ENCODE results near the gene RPS19. TPM values are rescaled to one million over a fixed set of nuclear protein-coding genes. Genes with fewer than 3 reads are reported as not detected.

The RPS19 gene
- total RNA-seq, 4 donors from 2014 or later = 653 to 927 (median 891) TPM

- no peak for TF ChIP-seq CTCF (IDR thresholded peaks at IDR 0.05; ENCODE audit: low read depth)
These were observed 50.4 kb downstream of the RPS19 start for GRCh38 chr19:41910240-41910991.

DNA sequence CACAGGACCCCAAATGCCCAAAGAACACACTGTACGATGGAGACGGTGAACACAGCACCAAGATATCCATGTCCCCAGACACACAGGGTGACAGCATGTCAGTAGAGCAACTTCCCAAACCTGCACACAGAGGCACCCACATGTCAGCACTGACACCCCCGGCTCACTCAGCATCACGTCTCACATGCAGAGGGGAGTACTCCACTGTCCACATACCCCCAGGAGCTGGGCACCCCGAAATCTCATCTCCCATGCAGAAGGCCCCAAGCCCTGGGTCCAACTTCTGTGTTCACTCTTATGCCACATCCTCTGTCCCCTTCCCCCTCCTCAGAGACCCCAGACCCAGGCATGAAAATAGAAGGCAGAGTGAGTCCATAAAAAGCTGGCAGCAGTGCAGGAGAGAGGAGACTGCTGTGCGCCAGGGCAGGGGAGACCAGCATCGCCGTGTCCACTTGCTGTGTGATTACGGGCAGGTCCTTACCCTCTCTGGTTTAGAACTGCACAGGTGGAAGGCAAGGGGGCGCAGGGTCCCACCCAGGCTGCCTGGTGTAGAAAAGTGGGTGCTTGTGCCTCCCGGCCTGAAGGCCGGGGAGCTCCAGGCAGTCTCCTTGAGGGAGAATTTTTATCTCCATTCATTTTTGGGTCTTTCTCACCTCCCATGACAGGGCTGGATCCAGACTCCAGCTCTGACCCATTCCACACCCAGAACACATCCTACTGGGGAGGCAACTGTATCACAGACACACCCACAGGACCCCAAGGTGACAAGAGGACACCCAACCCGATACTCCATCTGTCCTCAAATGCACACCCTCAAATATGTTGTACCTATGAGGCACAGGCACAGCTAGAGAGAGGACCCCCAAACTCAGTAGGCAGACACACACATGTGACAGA lies 51.2 kb downstream of the RPS19 start:
- no peak for TF ChIP-seq CTCF (IDR thresholded peaks at IDR 0.05; ENCODE audit: low read depth)

- no peak for TF ChIP-seq CTCF (IDR thresholded peaks at IDR 0.05; ENCODE audit: low read depth)
These were observed 52.1 kb downstream of the RPS19 start for GRCh38 chr19:41911889-41912731.

GRCh38 chr19:41912899-41913537 lies 53.0 kb downstream of the RPS19 start:
- no peak for TF ChIP-seq CTCF (IDR thresholded peaks at IDR 0.05; ENCODE audit: low read depth)

DNA sequence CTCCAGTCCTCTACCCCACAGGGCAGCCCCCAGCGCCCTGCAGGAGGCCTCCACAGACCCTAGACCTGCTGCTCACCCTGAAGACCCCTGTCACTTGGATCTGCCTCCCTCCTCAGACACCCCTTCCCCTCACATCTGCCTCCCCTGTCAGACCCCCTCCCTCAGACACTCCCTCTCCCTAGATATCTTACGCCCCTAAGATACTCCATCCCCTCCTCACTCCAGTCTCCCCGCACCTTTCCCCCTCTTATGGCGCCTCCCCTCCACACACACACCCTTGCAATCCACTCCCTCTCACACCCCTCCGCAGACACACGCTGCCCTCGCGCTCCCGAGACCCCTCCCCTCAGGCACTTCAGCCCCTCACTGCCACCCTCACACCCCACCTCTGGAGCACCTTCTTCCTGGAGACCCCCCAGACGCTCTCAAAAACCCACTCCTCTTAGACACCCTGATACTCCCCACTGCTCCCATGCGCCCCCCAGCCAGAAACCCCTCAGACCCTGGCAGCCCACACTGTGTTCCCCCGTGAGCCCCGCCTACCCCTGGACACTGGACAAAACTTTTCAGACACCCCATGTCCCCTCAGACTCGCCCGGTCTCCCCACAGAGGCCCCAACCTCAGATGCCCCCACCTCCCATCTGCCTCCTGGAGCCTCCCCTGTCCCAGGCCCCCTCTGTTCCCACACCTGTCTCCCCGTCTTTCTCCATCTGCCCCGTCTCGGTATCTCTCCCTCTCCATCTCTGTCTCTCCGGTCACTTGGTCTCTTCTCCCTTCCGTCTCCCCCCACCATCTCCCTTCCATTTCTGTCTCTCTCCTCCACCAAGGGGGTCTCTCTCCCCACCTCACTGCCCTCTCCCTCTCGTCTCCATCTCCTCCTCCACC lies 53.7 kb downstream of the RPS19 start:
- TF ChIP-seq CTCF (IDR thresholded peaks at IDR 0.05; ENCODE audit: low read depth) = no peak

DNA sequence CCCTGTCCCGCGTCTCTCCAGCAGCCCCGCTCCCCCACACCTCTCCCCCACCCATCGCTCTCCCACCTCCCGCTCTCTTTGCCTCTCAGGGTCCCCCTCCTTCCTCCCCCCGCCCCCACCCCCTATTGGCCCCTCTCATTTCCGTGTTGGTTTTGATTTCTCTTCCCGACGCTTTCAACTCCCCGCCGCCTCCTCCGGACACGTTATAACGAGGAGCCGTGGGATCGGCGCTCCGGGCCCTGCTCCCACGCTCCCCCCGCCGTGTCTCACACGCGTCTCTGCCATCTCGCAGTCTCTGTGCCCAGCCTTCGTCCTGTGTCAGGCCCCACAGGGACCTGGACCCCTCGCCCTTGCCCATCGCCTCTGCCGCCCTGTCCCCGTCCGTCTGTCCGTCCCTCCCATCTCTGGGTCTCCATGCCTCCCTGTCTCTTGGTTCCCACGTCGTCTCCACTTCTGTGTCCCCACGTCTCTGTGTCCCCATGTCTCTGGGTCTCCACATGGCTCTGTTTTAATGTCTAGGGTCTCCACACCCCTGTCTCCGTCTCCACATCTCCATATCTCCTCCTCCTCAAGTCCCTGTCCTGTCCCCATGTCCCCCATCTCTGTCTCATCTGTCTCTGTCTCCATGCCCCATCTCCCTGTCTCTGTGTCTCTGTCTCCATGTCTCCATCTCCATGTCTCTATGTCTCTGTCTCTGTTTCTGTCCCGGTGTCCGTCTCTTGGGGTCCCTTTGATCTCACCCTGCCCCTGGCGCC lies 55.1 kb downstream of the RPS19 start:
- no peak for TF ChIP-seq CTCF (IDR thresholded peaks at IDR 0.05; ENCODE audit: low read depth)

Data from subcutaneous adipose tissue (tissue), 4 donors.